B cell (primary cell): ENCODE measurements around the gene ACOD1.

Experiments
- EZH2 ChIP-seq: IDR thresholded peaks from 2 replicates; pipeline ENCODE4 v1.6.1; 2012; ENCODE audit warnings: borderline replicate concordance, low read depth, mild to moderate bottlenecking, moderate library complexity, low read length; ENCODE audit not compliant: insufficient read depth, poor library complexity, severe bottlenecking
- TF ChIP-seq, protein P1 (sequence below): fragments of 200-600 bp; IDR thresholded peaks from one replicate; pipeline ENCODE4 v1.8.0; 2022; ENCODE audit warnings: antibody characterized with exemption, mild to moderate bottlenecking

DNA sequence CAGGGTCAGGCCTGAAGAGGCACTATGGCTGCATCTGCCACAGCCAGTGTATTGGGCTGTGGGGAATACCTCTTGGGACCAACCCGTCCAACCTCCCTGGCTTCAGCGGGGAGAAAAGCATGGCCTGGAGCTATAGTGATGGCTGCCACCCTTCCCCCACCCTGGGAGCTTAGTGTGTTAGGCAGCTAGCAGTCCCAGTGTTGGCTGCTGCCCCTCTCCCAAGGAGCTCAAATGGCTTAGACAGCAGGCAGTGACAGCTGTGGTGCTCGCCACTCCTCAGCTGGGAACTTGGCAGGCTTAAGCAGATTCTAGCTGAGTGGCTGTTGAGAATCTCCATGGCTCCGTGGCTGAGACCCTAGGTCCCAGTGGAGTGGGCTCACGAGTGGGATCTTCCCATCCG lies 19.7 kb downstream of the ACOD1 start:
- TF ChIP-seq, protein P1, sequence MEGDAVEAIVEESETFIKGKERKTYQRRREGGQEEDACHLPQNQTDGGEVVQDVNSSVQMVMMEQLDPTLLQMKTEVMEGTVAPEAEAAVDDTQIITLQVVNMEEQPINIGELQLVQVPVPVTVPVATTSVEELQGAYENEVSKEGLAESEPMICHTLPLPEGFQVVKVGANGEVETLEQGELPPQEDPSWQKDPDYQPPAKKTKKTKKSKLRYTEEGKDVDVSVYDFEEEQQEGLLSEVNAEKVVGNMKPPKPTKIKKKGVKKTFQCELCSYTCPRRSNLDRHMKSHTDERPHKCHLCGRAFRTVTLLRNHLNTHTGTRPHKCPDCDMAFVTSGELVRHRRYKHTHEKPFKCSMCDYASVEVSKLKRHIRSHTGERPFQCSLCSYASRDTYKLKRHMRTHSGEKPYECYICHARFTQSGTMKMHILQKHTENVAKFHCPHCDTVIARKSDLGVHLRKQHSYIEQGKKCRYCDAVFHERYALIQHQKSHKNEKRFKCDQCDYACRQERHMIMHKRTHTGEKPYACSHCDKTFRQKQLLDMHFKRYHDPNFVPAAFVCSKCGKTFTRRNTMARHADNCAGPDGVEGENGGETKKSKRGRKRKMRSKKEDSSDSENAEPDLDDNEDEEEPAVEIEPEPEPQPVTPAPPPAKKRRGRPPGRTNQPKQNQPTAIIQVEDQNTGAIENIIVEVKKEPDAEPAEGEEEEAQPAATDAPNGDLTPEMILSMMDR = no peak
- no peak for TF ChIP-seq EZH2
